ENCODE data around the gene BLOC1S1. TPM values are rescaled to one million over a fixed set of nuclear protein-coding genes. Genes with fewer than 3 reads are reported as not detected.

BLOC1S1 gene
- total RNA-seq, 1 experiment from 2014 or later: 76.0 TPM

DNA sequence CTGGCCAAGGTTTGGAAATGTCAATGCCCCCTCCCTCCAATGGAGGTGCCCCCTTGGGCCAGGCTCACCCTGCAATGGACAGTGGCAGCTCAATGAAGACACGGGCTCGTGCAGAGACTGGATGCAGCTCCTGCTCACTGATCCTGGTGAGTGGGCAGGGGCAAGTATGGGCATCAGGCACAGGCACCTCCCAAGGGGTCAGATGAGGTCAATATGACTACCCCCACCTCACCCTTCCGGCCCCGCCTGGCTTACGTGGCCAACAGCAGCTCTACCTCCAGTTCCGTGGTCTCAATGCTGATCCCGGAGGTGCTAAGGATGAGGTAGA is 21.7 kb upstream of the BLOC1S1 start:
- no peak overlapping the region for H3K4me3 ChIP-seq (ENCODE audit: low read depth, low read length, poor library complexity, severe bottlenecking)
- H3K4me1 ChIP-seq (ENCODE audit: insufficient read depth, low read length, poor library complexity, severe bottlenecking): no peaks in the 10 kb centered on the region
- H3K9me3 ChIP-seq (ENCODE audit: low read depth, low read length, poor library complexity, severe bottlenecking): no peaks in the 10 kb centered on the region
- ChIA-PET POLR2A (ENCODE audit: low non-redundant PET) (no interaction called here), CTCF (no interaction called here)
- BruUV-seq (replicated peaks): no TSS peak
- H3K27me3 ChIP-seq (replicated peaks; ENCODE audit: insufficient read depth, low read depth, low read length, poor library complexity): no peaks in the 10 kb centered on the region
- no peak overlapping the region for H3K27ac ChIP-seq (ENCODE audit: low read depth, low read length, poor library complexity, severe bottlenecking)
- intact Hi-C loops (cut with micrococcal nuclease; ENCODE audit: unreplicated experiment): no loop called here
- no peak for DNase-seq (ENCODE audit: low spot score)
- TF ChIP-seq, protein P1, sequence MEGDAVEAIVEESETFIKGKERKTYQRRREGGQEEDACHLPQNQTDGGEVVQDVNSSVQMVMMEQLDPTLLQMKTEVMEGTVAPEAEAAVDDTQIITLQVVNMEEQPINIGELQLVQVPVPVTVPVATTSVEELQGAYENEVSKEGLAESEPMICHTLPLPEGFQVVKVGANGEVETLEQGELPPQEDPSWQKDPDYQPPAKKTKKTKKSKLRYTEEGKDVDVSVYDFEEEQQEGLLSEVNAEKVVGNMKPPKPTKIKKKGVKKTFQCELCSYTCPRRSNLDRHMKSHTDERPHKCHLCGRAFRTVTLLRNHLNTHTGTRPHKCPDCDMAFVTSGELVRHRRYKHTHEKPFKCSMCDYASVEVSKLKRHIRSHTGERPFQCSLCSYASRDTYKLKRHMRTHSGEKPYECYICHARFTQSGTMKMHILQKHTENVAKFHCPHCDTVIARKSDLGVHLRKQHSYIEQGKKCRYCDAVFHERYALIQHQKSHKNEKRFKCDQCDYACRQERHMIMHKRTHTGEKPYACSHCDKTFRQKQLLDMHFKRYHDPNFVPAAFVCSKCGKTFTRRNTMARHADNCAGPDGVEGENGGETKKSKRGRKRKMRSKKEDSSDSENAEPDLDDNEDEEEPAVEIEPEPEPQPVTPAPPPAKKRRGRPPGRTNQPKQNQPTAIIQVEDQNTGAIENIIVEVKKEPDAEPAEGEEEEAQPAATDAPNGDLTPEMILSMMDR (conservative IDR thresholded peaks at IDR 0.05; ENCODE audit: low read depth, low read length): no peak
- no peak for TF ChIP-seq EZH2 (IDR thresholded peaks at IDR 0.05; ENCODE audit: borderline replicate concordance, low read depth, low read length, poor library complexity, severe bottlenecking)
- no peaks in the 10 kb centered on the region for H3K36me3 ChIP-seq (ENCODE audit: insufficient read depth, low read length, poor library complexity, severe bottlenecking)

DNA sequence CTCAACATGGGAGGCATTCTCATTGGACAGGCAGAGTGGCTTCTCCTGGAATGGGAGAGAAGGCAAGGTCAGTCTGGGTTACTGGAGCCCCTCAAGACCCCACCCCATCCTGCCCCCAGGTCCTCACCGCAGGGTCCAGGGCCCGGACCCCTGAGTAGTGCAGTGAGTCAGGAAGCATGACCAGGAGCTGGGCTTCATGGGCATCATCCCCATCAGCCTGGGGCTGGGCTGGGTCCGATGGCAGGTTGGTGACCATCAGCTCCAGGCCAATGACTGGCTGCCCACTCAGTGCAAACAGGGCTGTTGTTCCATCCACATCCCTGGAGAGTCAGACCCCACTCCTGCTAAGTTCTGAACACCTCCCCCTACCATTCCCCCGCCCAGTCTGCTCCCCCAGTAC is 21.2 kb upstream of the BLOC1S1 start:
- Histone ChIP-seq H3K4me1 (ENCODE audit: insufficient read depth, low read length, poor library complexity, severe bottlenecking) (no peaks in the 10 kb centered on the region), H3K27me3 (replicated peaks; ENCODE audit: insufficient read depth, low read depth, low read length, poor library complexity) (no peaks in the 10 kb centered on the region), H3K4me3 (ENCODE audit: low read depth, low read length, poor library complexity, severe bottlenecking) (no peak overlapping the region), H3K9me3 (ENCODE audit: low read depth, low read length, poor library complexity, severe bottlenecking) (no peaks in the 10 kb centered on the region), H3K27ac (ENCODE audit: low read depth, low read length, poor library complexity, severe bottlenecking) (no peak overlapping the region), H3K36me3 (ENCODE audit: insufficient read depth, low read length, poor library complexity, severe bottlenecking) (no peaks in the 10 kb centered on the region)
- intact Hi-C loops (cut with micrococcal nuclease; ENCODE audit: unreplicated experiment): no loop called here
- no peak for DNase-seq (ENCODE audit: low spot score)
- POLR2A ChIA-PET (ENCODE audit: low non-redundant PET): no interaction called here
- CTCF ChIA-PET: no interaction called here
- TF ChIP-seq, protein P1 (conservative IDR thresholded peaks at IDR 0.05; ENCODE audit: low read depth, low read length): no peak
- TF ChIP-seq EZH2 (IDR thresholded peaks at IDR 0.05; ENCODE audit: borderline replicate concordance, low read depth, low read length, poor library complexity, severe bottlenecking): no peak
- no TSS peak for BruUV-seq (replicated peaks)

DNA sequence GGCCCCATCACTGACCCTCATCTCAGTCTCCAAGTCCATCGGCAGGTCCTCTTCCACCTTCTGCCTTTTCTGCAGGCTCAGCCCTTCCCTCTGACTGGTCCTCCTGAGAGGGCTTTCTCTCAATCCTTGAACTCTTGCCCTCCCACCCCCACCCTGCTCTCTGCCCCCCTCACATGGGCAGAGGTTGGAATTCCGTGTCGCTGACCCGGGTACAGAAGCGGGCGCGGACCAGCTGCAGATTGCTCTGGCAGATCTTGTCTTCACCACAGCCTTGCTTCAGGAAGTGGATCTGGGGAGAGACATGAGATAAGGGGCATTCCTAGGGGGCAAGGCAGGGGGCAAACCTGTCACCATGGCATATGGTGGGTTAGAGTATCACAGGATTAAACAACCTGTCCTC is 20.5 kb upstream of the BLOC1S1 start:
- TF ChIP-seq EZH2 (IDR thresholded peaks at IDR 0.05; ENCODE audit: borderline replicate concordance, low read depth, low read length, poor library complexity, severe bottlenecking): no peak
- TF ChIP-seq, protein P1 (conservative IDR thresholded peaks at IDR 0.05; ENCODE audit: low read depth, low read length): no peak
- POLR2A ChIA-PET (ENCODE audit: low non-redundant PET): no interaction called here
- Histone ChIP-seq H3K4me1 (ENCODE audit: insufficient read depth, low read length, poor library complexity, severe bottlenecking) (no peaks in the 10 kb centered on the region), H3K4me3 (ENCODE audit: low read depth, low read length, poor library complexity, severe bottlenecking) (no peak overlapping the region), H3K27me3 (replicated peaks; ENCODE audit: insufficient read depth, low read depth, low read length, poor library complexity) (no peaks in the 10 kb centered on the region), H3K9me3 (ENCODE audit: low read depth, low read length, poor library complexity, severe bottlenecking) (no peaks in the 10 kb centered on the region), H3K27ac (ENCODE audit: low read depth, low read length, poor library complexity, severe bottlenecking) (no peak overlapping the region), H3K36me3 (ENCODE audit: insufficient read depth, low read length, poor library complexity, severe bottlenecking) (no peaks in the 10 kb centered on the region)
- intact Hi-C loops (cut with micrococcal nuclease; ENCODE audit: unreplicated experiment): no loop called here
- CTCF ChIA-PET: no interaction called here
- no peak for DNase-seq (ENCODE audit: low spot score)
- no TSS peak for BruUV-seq (replicated peaks)

All from A673 (cell line).